Measurements from ENCODE around the gene TCAP. TPM values are rescaled to one million over a fixed set of nuclear protein-coding genes. Genes with fewer than 3 reads are reported as not detected.
A peak's percentile ranks its signal among the peaks of the same experiment; 100 is the strongest.

The TCAP gene
- polyA plus RNA-seq, 1 donor from 2014 or later = 3.7 TPM

DNA sequence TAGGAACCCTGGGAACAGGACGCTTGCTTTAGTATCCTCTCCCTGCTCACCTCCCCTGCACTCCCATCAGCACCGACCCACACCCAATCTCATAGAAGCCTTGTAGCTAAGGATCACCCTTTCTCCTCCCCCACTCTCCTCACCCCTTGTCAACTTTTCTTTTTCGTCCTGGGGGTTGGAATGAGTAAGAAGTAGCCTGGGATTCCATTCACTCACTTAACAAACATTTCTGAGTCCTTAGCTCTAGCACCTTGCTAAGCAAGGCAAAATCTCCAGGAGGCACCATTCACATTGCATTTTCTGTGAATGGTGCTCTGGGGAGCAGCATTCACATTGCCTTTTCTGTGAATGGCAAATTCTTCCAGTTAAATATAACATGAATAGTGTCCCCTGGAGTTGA, 23.8 kb downstream of the TCAP start:
- TF ChIP-seq, protein P1, sequence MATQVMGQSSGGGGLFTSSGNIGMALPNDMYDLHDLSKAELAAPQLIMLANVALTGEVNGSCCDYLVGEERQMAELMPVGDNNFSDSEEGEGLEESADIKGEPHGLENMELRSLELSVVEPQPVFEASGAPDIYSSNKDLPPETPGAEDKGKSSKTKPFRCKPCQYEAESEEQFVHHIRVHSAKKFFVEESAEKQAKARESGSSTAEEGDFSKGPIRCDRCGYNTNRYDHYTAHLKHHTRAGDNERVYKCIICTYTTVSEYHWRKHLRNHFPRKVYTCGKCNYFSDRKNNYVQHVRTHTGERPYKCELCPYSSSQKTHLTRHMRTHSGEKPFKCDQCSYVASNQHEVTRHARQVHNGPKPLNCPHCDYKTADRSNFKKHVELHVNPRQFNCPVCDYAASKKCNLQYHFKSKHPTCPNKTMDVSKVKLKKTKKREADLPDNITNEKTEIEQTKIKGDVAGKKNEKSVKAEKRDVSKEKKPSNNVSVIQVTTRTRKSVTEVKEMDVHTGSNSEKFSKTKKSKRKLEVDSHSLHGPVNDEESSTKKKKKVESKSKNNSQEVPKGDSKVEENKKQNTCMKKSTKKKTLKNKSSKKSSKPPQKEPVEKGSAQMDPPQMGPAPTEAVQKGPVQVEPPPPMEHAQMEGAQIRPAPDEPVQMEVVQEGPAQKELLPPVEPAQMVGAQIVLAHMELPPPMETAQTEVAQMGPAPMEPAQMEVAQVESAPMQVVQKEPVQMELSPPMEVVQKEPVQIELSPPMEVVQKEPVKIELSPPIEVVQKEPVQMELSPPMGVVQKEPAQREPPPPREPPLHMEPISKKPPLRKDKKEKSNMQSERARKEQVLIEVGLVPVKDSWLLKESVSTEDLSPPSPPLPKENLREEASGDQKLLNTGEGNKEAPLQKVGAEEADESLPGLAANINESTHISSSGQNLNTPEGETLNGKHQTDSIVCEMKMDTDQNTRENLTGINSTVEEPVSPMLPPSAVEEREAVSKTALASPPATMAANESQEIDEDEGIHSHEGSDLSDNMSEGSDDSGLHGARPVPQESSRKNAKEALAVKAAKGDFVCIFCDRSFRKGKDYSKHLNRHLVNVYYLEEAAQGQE (IDR thresholded peaks at IDR 0.05; ENCODE audit: borderline replicate concordance) = no peak
- TF ChIP-seq SMC3 (conservative IDR thresholded peaks at IDR 0.05; ENCODE audit: poor library complexity) (no peak), EZH2 (IDR thresholded peaks at IDR 0.05; ENCODE audit: borderline replicate concordance, insufficient read depth, low read length, poor library complexity, severe bottlenecking) (no peak), EP300 (conservative IDR thresholded peaks at IDR 0.05; ENCODE audit: poor library complexity, severe bottlenecking) (no peak), MXI1 (conservative IDR thresholded peaks at IDR 0.05; ENCODE audit: poor library complexity, severe bottlenecking) (no peak), TAF1 (IDR thresholded peaks at IDR 0.05; ENCODE audit: low read depth) (no peak), POLR2AphosphoS5 (IDR thresholded peaks at IDR 0.05) (no peak), RAD21 (conservative IDR thresholded peaks at IDR 0.05) (no peak)
- TF ChIP-seq, protein P2, sequence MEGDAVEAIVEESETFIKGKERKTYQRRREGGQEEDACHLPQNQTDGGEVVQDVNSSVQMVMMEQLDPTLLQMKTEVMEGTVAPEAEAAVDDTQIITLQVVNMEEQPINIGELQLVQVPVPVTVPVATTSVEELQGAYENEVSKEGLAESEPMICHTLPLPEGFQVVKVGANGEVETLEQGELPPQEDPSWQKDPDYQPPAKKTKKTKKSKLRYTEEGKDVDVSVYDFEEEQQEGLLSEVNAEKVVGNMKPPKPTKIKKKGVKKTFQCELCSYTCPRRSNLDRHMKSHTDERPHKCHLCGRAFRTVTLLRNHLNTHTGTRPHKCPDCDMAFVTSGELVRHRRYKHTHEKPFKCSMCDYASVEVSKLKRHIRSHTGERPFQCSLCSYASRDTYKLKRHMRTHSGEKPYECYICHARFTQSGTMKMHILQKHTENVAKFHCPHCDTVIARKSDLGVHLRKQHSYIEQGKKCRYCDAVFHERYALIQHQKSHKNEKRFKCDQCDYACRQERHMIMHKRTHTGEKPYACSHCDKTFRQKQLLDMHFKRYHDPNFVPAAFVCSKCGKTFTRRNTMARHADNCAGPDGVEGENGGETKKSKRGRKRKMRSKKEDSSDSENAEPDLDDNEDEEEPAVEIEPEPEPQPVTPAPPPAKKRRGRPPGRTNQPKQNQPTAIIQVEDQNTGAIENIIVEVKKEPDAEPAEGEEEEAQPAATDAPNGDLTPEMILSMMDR (IDR thresholded peaks at IDR 0.05; ENCODE audit: poor library complexity, severe bottlenecking) = no peak
- Histone ChIP-seq H3K79me2 (replicated peaks; ENCODE audit: insufficient read depth, low read length) (no peaks in the 10 kb centered on the region), H3K9me2 (ENCODE audit: insufficient read depth, low read length) (no peaks in the 10 kb centered on the region), H3K27ac (ENCODE audit: low read length) (peak overlapping the region; percentile 96), H3K9me3 (ENCODE audit: low read length) (no peaks in the 10 kb centered on the region), H3K36me3 (ENCODE audit: insufficient read depth, low read length) (no peaks in the 10 kb centered on the region), H3K4me2 (ENCODE audit: low read length) (peak overlapping the region; percentile 90), H2AFZ (ENCODE audit: low read depth, low read length) (peak overlapping the region; percentile 99), H3K27me3 (ENCODE audit: insufficient read depth, low read depth, low read length) (no peaks in the 10 kb centered on the region), H4K20me1 (ENCODE audit: insufficient read depth) (no peaks in the 10 kb centered on the region), H3F3A (ENCODE audit: insufficient read depth, low read length, poor library complexity, severe bottlenecking) (no peaks in the 10 kb centered on the region), H3K4me3 (ENCODE audit: low read length) (peak overlapping the region; percentile 80), H3K9ac (ENCODE audit: low read length) (peak overlapping the region; percentile 87)

DNA sequence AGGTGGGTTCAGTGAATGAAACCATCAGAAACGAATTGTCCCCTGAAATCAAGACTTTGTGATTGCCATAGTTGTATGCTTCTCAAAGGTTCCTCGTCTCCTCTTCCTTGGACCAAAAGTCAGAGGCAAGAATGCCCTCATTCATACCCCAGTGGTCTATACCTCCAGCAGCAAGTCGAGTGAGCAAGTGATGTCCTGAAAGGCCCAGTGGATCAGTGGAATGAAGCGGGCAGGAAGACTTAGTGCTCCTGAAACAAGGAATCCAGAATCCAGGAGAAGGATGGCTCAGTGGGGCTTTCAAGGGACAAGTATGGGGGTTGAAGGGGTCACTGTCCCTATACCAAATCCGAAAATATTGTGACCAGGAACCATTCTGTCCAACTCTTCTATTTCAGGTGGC, 29.4 kb downstream of the TCAP start:
- Histone ChIP-seq H3K4me2 (ENCODE audit: low read length) (no peak overlapping the region), H3K36me3 (ENCODE audit: insufficient read depth, low read length) (no peaks in the 10 kb centered on the region), H3K9me2 (ENCODE audit: insufficient read depth, low read length) (no peaks in the 10 kb centered on the region), H3K27me3 (ENCODE audit: insufficient read depth, low read depth, low read length) (peaks cover 4% of the 10 kb centered on the region), H3K4me3 (ENCODE audit: low read length) (no peak overlapping the region), H4K20me1 (ENCODE audit: insufficient read depth) (no peaks in the 10 kb centered on the region), H3K9me3 (ENCODE audit: low read length) (no peaks in the 10 kb centered on the region), H3K27ac (ENCODE audit: low read length) (no peak overlapping the region), H3K9ac (ENCODE audit: low read length) (no peak overlapping the region), H3K79me2 (replicated peaks; ENCODE audit: insufficient read depth, low read length) (no peaks in the 10 kb centered on the region), H2AFZ (ENCODE audit: low read depth, low read length) (no peak overlapping the region), H3F3A (ENCODE audit: insufficient read depth, low read length, poor library complexity, severe bottlenecking) (no peaks in the 10 kb centered on the region)
- TF ChIP-seq EP300 (conservative IDR thresholded peaks at IDR 0.05; ENCODE audit: poor library complexity, severe bottlenecking) (no peak), EZH2 (IDR thresholded peaks at IDR 0.05; ENCODE audit: borderline replicate concordance, insufficient read depth, low read length, poor library complexity, severe bottlenecking) (no peak), POLR2AphosphoS5 (IDR thresholded peaks at IDR 0.05) (no peak), SMC3 (conservative IDR thresholded peaks at IDR 0.05; ENCODE audit: poor library complexity) (no peak), TAF1 (IDR thresholded peaks at IDR 0.05; ENCODE audit: low read depth) (no peak), MXI1 (conservative IDR thresholded peaks at IDR 0.05; ENCODE audit: poor library complexity, severe bottlenecking) (no peak), RAD21 (conservative IDR thresholded peaks at IDR 0.05) (no peak)
- TF ChIP-seq, protein P1 (IDR thresholded peaks at IDR 0.05; ENCODE audit: borderline replicate concordance) = no peak
- TF ChIP-seq, protein P2 (IDR thresholded peaks at IDR 0.05; ENCODE audit: poor library complexity, severe bottlenecking) = no peak

Data from neural cell (in vitro differentiated cells).